DMS114 treated with DMSO at 0.1 percent for 48 hours (cell line): ENCODE results near the gene SPATA32.
"Not testable (repeated sequence)": the region's sequence is repeated elsewhere in the genome, so short reads cannot be mapped to it uniquely, and the experiment has no call there.

Source experiments
- DNase-seq: peaks from one replicate; lab custom pipeline; 2025; ENCODE audit not compliant: unreplicated experiment; lab: John Stamatoyannopoulos, UW

SPATA32 gene

GRCh38 chr17:45271603-45272002 is 9.7 kb upstream of the SPATA32 start:
- DNase-seq = no peak

- peak; percentile 5 for DNase-seq
Measured at GRCh38 chr17:45270828-45271418, 9.0 kb upstream of the SPATA32 start.

GRCh38 chr17:45269912-45270311 is 8.0 kb upstream of the SPATA32 start:
- no peak for DNase-seq

- no peak for DNase-seq
Measured at GRCh38 chr17:45267436-45268055, 5.7 kb upstream of the SPATA32 start.

GRCh38 chr17:45266372-45266926 is 4.6 kb upstream of the SPATA32 start:
- no peak for DNase-seq

- no peak for DNase-seq
Measured at GRCh38 chr17:45265821-45266220, 3.9 kb upstream of the SPATA32 start.

- DNase-seq = no peak
Measured at GRCh38 chr17:45264988-45265387, 3.1 kb upstream of the SPATA32 start.

GRCh38 chr17:45264430-45264829 is 2.5 kb upstream of the SPATA32 start:
- no peak for DNase-seq

- DNase-seq = no peak
Measured at GRCh38 chr17:45263477-45263860, 1.6 kb upstream of the SPATA32 start.

- DNase-seq = no peak
Measured at GRCh38 chr17:45262516-45263476, 902 bp upstream of the SPATA32 start.

GRCh38 chr17:45260204-45260783 is 1.6 kb downstream of the SPATA32 start:
- no peak for DNase-seq

GRCh38 chr17:45258981-45259380 is 2.9 kb downstream of the SPATA32 start:
- no peak for DNase-seq

GRCh38 chr17:45257115-45257514 is 4.8 kb downstream of the SPATA32 start:
- no peak for DNase-seq

- no peak for DNase-seq
Measured at GRCh38 chr17:45256114-45256966, 5.6 kb downstream of the SPATA32 start.

- DNase-seq = no peak
Measured at GRCh38 chr17:45255358-45255757, 6.5 kb downstream of the SPATA32 start.

GRCh38 chr17:45253879-45254278 is 8.0 kb downstream of the SPATA32 start:
- DNase-seq = no peak

- DNase-seq = not testable (repeated sequence)
Measured at GRCh38 chr17:45253237-45253636, 8.7 kb downstream of the SPATA32 start.

GRCh38 chr17:45251931-45252330 is 10.0 kb downstream of the SPATA32 start:
- DNase-seq = no peak

- no peak for DNase-seq
Measured at GRCh38 chr17:45248132-45248957, 13.5 kb downstream of the SPATA32 start.
